SK-N-SH treated with all-trans-retinoic acid at 6 μM for 48 hours (cell line): ENCODE results near the gene GPHN.
A peak's percentile ranks its signal among the peaks of the same experiment; 100 is the strongest.

Experiments used
- ATAC-seq: fragments of 200-7000 bp; cut with Tn5 transposase; 3 replicates; pipeline ENCODE4 v1.9.1; 2020; ENCODE audit warnings: mild to moderate bottlenecking, moderate library complexity
- ARNTL ChIP-seq: fragments of 450-650 bp; formaldehyde crosslinking; IDR thresholded peaks from 2 replicates; pipeline ENCODE4 v1.5.0; 2020; ENCODE audit warnings: low read depth, mild to moderate bottlenecking, moderate library complexity, borderline replicate concordance
- BACH2 ChIP-seq: fragments of 250-450 bp; sonication (Bioruptor Pico); IDR thresholded peaks from 2 replicates; pipeline ENCODE4 v1.9.0; 2021; ENCODE audit warnings: mild to moderate bottlenecking, borderline replicate concordance
- CSDC2 ChIP-seq: fragments of 250-450 bp; sonication (Bioruptor Pico); IDR thresholded peaks from 2 replicates; pipeline ENCODE4 v1.5.0; 2020; ENCODE audit warnings: mild to moderate bottlenecking, moderate library complexity
- ESRRG ChIP-seq: fragments of 250-450 bp; sonication (Bioruptor Pico); IDR thresholded peaks from 2 replicates; pipeline ENCODE4 v1.6.1; 2021; ENCODE audit warnings: mild to moderate bottlenecking
- GLIS3 ChIP-seq: fragments of 250-450 bp; sonication (Bioruptor Pico); IDR thresholded peaks from 2 replicates; pipeline ENCODE4 v1.5.0; 2020; ENCODE audit warnings: mild to moderate bottlenecking, moderate library complexity
- ISL1 ChIP-seq: fragments of 250-450 bp; sonication (Bioruptor Pico); IDR thresholded peaks from 2 replicates; pipeline ENCODE4 v2.1.2; 2022; ENCODE audit warnings: mild to moderate bottlenecking, moderate library complexity
- OSR1 ChIP-seq: fragments of 250-450 bp; sonication (Bioruptor Pico); IDR thresholded peaks from 2 replicates; pipeline ENCODE4 v1.8.0; 2022; ENCODE audit warnings: moderate library complexity, mild to moderate bottlenecking, inconsistent platforms
- PPARA ChIP-seq: fragments of 250-450 bp; sonication (Bioruptor Pico); IDR thresholded peaks from 2 replicates; pipeline ENCODE4 v1.5.0; 2020; ENCODE audit warnings: mild to moderate bottlenecking, borderline replicate concordance
- RARB ChIP-seq: fragments of 250-450 bp; sonication (Bioruptor Pico); IDR thresholded peaks from 2 replicates; pipeline ENCODE4 v1.8.0; 2021; ENCODE audit warnings: mild to moderate bottlenecking, moderate library complexity
- SNAI2 ChIP-seq: fragments of 250-450 bp; sonication (Bioruptor Pico); IDR thresholded peaks from 2 replicates; pipeline ENCODE4 v1.5.0; 2020; ENCODE audit warnings: mild to moderate bottlenecking, moderate library complexity
- TCF4 ChIP-seq: fragments of 250-450 bp; sonication (Bioruptor Pico); IDR thresholded peaks from 2 replicates; pipeline ENCODE4 v1.8.0; 2021; ENCODE audit warnings: mild to moderate bottlenecking, moderate library complexity, borderline replicate concordance
- TOX ChIP-seq: fragments of 250-450 bp; sonication (Bioruptor Pico); IDR thresholded peaks from 2 replicates; pipeline ENCODE4 v1.8.0; 2021; ENCODE audit warnings: mild to moderate bottlenecking, moderate library complexity, borderline replicate concordance
- ZC3H10 ChIP-seq: fragments of 250-450 bp; sonication (Bioruptor Pico); IDR thresholded peaks from 2 replicates; pipeline ENCODE4 v1.5.1; 2021; ENCODE audit warnings: mild to moderate bottlenecking, moderate library complexity
- ZFP3 ChIP-seq: fragments of 250-450 bp; sonication (Bioruptor Pico); IDR thresholded peaks from 2 replicates; pipeline ENCODE4 v1.5.0; 2020; ENCODE audit warnings: mild to moderate bottlenecking, moderate library complexity
- ZNF70 ChIP-seq: fragments of 450-650 bp; formaldehyde crosslinking; IDR thresholded peaks from 2 replicates; pipeline ENCODE4 v1.5.0; 2020; ENCODE audit warnings: mild to moderate bottlenecking, moderate library complexity
- ZNF8 ChIP-seq: fragments of 450-650 bp; formaldehyde crosslinking; IDR thresholded peaks from 2 replicates; pipeline ENCODE4 v1.5.0; 2020; ENCODE audit warnings: mild to moderate bottlenecking, moderate library complexity
- TF ChIP-seq, protein P1 (sequence below): fragments of 250-450 bp; sonication (Bioruptor Pico); IDR thresholded peaks from 2 replicates; pipeline ENCODE4 v1.5.1; 2020; ENCODE audit warnings: low read depth, mild to moderate bottlenecking, moderate library complexity
- TF ChIP-seq, protein P2 (sequence below): fragments of 250-450 bp; sonication (Bioruptor Pico); IDR thresholded peaks from 2 replicates; pipeline ENCODE4 v1.5.0; 2020; ENCODE audit warnings: mild to moderate bottlenecking, moderate library complexity
- TF ChIP-seq, protein P3 (sequence below): fragments of 250-450 bp; sonication (Bioruptor Pico); IDR thresholded peaks from 2 replicates; pipeline ENCODE4 v1.8.0; 2020; ENCODE audit warnings: mild to moderate bottlenecking, moderate library complexity, borderline replicate concordance
- TF ChIP-seq, protein P4 (sequence below): fragments of 250-450 bp; sonication (Bioruptor Pico); IDR thresholded peaks from 2 replicates; pipeline ENCODE4 v1.5.1; 2021; ENCODE audit warnings: mild to moderate bottlenecking, moderate library complexity
- TF ChIP-seq, protein P5 (sequence below): fragments of 250-450 bp; sonication (Bioruptor Pico); IDR thresholded peaks from 2 replicates; pipeline ENCODE4 v1.8.0; 2021; ENCODE audit warnings: low read depth, mild to moderate bottlenecking, moderate library complexity, borderline replicate concordance

Gene GPHN

DNA sequence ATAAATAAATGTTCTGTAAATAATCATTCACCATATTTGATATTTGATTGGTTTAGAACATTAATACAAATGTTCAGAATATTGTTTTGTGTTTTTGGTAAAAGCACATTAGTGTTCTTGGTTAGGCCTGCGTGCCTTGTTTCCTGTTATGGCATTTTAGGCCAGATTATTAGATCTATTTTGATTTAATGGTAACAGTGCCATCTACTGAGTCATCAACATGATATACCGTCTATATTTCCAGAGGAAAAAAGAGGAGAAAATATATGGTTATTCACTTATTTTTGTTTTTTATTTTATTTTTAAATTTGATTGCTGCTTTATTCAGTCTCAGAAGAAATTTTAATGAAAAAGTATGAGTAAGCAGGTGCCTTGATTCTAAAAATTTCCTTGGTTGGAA is 60.3 kb downstream of the GPHN start:
- peak; percentile 61 for ATAC-seq
- no peak for TF ChIP-seq TCF4 (CRISPR knock-in tag)
- no peak for TF ChIP-seq RARB (CRISPR knock-in tag)
- TF ChIP-seq PPARA (CRISPR knock-in tag), result no peak
- TF ChIP-seq ZFP3 (CRISPR knock-in tag), result no peak
- TF ChIP-seq ZNF8 (CRISPR knock-in tag), result no peak
- no peak for TF ChIP-seq OSR1
- TF ChIP-seq, protein P1, sequence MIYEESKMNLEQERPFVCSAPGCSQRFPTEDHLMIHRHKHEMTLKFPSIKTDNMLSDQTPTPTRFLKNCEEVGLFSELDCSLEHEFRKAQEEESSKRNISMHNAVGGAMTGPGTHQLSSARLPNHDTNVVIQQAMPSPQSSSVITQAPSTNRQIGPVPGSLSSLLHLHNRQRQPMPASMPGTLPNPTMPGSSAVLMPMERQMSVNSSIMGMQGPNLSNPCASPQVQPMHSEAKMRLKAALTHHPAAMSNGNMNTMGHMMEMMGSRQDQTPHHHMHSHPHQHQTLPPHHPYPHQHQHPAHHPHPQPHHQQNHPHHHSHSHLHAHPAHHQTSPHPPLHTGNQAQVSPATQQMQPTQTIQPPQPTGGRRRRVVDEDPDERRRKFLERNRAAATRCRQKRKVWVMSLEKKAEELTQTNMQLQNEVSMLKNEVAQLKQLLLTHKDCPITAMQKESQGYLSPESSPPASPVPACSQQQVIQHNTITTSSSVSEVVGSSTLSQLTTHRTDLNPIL, result no peak
- no peak for TF ChIP-seq ISL1 (CRISPR knock-in tag)
- no peak for TF ChIP-seq BACH2 (CRISPR knock-in tag)
- no peak for TF ChIP-seq ZC3H10
- TF ChIP-seq GLIS3 (CRISPR knock-in tag), result no peak
- no peak for TF ChIP-seq ARNTL
- TF ChIP-seq, protein P2, sequence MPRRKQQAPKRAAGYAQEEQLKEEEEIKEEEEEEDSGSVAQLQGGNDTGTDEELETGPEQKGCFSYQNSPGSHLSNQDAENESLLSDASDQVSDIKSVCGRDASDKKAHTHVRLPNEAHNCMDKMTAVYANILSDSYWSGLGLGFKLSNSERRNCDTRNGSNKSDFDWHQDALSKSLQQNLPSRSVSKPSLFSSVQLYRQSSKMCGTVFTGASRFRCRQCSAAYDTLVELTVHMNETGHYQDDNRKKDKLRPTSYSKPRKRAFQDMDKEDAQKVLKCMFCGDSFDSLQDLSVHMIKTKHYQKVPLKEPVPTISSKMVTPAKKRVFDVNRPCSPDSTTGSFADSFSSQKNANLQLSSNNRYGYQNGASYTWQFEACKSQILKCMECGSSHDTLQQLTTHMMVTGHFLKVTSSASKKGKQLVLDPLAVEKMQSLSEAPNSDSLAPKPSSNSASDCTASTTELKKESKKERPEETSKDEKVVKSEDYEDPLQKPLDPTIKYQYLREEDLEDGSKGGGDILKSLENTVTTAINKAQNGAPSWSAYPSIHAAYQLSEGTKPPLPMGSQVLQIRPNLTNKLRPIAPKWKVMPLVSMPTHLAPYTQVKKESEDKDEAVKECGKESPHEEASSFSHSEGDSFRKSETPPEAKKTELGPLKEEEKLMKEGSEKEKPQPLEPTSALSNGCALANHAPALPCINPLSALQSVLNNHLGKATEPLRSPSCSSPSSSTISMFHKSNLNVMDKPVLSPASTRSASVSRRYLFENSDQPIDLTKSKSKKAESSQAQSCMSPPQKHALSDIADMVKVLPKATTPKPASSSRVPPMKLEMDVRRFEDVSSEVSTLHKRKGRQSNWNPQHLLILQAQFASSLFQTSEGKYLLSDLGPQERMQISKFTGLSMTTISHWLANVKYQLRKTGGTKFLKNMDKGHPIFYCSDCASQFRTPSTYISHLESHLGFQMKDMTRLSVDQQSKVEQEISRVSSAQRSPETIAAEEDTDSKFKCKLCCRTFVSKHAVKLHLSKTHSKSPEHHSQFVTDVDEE (CRISPR knock-in tag), result no peak
- no peak for TF ChIP-seq CSDC2
- TF ChIP-seq, all 23 proteins: peak for 0

DNA sequence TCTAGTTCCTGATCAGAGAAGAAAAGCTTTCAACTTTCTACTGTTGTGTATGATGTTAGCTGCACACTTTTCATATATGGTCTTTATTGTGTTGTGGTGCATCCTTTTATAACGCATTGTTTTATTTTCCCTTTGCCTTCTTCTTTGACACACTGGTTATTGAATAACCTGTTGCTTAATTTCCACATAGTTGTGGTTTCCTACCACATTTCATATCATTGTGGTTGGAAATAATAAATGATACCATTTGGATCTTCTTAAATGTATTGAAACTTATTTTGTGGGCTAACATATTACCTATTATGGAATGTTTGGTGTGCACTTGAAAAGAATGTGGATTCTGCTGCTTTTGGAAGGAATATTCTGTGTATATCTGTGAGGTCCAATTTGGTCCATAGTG is 64.9 kb downstream of the GPHN start:
- TF ChIP-seq TOX (CRISPR knock-in tag), result no peak
- no peak for TF ChIP-seq ZNF70 (CRISPR knock-in tag)
- no peak for TF ChIP-seq PPARA (CRISPR knock-in tag)
- TF ChIP-seq CSDC2, result no peak
- no peak for TF ChIP-seq ZNF8 (CRISPR knock-in tag)
- TF ChIP-seq, protein P1, result no peak
- TF ChIP-seq, protein P3, sequence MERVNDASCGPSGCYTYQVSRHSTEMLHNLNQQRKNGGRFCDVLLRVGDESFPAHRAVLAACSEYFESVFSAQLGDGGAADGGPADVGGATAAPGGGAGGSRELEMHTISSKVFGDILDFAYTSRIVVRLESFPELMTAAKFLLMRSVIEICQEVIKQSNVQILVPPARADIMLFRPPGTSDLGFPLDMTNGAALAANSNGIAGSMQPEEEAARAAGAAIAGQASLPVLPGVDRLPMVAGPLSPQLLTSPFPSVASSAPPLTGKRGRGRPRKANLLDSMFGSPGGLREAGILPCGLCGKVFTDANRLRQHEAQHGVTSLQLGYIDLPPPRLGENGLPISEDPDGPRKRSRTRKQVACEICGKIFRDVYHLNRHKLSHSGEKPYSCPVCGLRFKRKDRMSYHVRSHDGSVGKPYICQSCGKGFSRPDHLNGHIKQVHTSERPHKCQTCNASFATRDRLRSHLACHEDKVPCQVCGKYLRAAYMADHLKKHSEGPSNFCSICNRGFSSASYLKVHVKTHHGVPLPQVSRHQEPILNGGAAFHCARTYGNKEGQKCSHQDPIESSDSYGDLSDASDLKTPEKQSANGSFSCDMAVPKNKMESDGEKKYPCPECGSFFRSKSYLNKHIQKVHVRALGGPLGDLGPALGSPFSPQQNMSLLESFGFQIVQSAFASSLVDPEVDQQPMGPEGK (CRISPR knock-in tag), result no peak
- TF ChIP-seq OSR1, result no peak
- TF ChIP-seq ISL1 (CRISPR knock-in tag), result no peak
- no peak for TF ChIP-seq GLIS3 (CRISPR knock-in tag)
- TF ChIP-seq, protein P4, sequence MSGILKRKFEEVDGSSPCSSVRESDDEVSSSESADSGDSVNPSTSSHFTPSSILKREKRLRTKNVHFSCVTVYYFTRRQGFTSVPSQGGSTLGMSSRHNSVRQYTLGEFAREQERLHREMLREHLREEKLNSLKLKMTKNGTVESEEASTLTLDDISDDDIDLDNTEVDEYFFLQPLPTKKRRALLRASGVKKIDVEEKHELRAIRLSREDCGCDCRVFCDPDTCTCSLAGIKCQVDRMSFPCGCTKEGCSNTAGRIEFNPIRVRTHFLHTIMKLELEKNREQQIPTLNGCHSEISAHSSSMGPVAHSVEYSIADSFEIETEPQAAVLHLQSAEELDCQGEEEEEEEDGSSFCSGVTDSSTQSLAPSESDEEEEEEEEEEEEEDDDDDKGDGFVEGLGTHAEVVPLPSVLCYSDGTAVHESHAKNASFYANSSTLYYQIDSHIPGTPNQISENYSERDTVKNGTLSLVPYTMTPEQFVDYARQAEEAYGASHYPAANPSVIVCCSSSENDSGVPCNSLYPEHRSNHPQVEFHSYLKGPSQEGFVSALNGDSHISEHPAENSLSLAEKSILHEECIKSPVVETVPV (CRISPR knock-in tag), result no peak
- TF ChIP-seq ZC3H10, result no peak
- no peak for TF ChIP-seq RARB (CRISPR knock-in tag)
- TF ChIP-seq TCF4 (CRISPR knock-in tag), result no peak
- TF ChIP-seq, protein P2 (CRISPR knock-in tag), result no peak
- no peak for ATAC-seq

DNA sequence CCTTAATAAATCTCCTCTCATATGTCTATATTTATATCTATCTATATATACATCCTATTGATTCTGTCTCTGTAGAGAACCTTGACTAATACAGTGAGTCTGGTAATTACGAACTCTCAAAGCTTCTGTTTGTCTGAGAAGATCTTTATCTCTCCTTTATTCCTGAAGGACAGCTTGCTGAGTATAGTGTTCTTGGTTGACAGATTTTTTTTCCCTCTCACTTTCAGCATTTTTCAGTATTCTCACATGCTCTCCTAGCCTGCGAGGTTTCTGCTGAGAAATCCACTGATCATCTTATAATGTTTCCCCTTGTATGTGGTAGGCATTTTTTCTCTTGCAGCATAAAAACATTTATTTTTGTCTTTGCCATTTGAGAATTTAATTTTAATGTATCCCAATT is 67.1 kb downstream of the GPHN start:
- no peak for ATAC-seq
- TF ChIP-seq, protein P5, sequence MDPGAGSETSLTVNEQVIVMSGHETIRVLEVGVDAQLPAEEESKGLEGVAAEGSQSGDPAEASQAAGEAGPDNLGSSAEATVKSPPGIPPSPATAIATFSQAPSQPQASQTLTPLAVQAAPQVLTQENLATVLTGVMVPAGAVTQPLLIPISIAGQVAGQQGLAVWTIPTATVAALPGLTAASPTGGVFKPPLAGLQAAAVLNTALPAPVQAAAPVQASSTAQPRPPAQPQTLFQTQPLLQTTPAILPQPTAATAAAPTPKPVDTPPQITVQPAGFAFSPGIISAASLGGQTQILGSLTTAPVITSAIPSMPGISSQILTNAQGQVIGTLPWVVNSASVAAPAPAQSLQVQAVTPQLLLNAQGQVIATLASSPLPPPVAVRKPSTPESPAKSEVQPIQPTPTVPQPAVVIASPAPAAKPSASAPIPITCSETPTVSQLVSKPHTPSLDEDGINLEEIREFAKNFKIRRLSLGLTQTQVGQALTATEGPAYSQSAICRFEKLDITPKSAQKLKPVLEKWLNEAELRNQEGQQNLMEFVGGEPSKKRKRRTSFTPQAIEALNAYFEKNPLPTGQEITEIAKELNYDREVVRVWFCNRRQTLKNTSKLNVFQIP (CRISPR knock-in tag), result no peak
- TF ChIP-seq ISL1 (CRISPR knock-in tag) (no peak), ZFP3 (CRISPR knock-in tag) (no peak), OSR1 (no peak), ZNF8 (CRISPR knock-in tag) (no peak), SNAI2 (CRISPR knock-in tag) (no peak), RARB (CRISPR knock-in tag) (no peak), ESRRG (no peak), ZC3H10 (no peak), GLIS3 (CRISPR knock-in tag) (no peak)
- TF ChIP-seq, protein P1, result no peak
